Ishikawa (cell line): ENCODE measurements around the gene CASP2.

ENCODE experiments used
- FOXM1 ChIP-seq: IDR thresholded peaks from 2 replicates; pipeline ENCODE4 v1.6.1; 2012; ENCODE audit warnings: low read depth, borderline replicate concordance
- TAF1 ChIP-seq: IDR thresholded peaks from 2 replicates; pipeline ENCODE4 v1.6.1; 2012; ENCODE audit warnings: low read depth, mild to moderate bottlenecking
- TEAD4 ChIP-seq: IDR thresholded peaks from 2 replicates; pipeline ENCODE4 v1.6.1; 2012
- YY1 ChIP-seq: IDR thresholded peaks from 2 replicates; pipeline ENCODE4 v1.6.1; 2012; ENCODE audit warnings: low read depth
- ZBTB7A ChIP-seq: IDR thresholded peaks from 2 replicates; pipeline ENCODE4 v1.6.1; 2012; ENCODE audit warnings: low read depth
- TF ChIP-seq, protein P1 (sequence below): IDR thresholded peaks from 2 replicates; pipeline ENCODE4 v1.6.1; 2012; ENCODE audit warnings: low read depth, mild to moderate bottlenecking
- TF ChIP-seq, protein P2 (sequence below): IDR thresholded peaks from 2 replicates; pipeline ENCODE4 v1.6.1; 2012

DNA sequence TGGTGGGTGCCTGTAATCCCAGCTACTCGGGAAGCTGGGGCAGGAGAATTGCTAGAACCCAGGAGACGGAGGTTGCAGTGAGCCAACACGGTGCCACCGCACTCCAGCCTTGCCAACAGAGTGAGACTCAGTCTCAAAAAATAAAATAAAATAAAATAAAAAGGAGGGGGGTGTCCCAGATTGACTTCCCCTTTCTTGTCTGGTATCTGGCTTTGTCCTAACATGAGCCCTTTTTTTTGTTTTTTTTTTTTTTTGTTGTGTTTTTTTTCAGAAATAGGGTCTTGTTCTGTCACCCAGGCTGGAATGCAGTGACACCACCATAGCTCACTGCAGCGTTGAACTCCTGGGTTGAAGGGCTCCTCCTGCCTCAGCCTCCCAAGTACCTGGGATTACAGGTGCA lies 4.7 kb downstream of the CASP2 start:
- TF ChIP-seq TEAD4: no peak
- TF ChIP-seq, protein P1, sequence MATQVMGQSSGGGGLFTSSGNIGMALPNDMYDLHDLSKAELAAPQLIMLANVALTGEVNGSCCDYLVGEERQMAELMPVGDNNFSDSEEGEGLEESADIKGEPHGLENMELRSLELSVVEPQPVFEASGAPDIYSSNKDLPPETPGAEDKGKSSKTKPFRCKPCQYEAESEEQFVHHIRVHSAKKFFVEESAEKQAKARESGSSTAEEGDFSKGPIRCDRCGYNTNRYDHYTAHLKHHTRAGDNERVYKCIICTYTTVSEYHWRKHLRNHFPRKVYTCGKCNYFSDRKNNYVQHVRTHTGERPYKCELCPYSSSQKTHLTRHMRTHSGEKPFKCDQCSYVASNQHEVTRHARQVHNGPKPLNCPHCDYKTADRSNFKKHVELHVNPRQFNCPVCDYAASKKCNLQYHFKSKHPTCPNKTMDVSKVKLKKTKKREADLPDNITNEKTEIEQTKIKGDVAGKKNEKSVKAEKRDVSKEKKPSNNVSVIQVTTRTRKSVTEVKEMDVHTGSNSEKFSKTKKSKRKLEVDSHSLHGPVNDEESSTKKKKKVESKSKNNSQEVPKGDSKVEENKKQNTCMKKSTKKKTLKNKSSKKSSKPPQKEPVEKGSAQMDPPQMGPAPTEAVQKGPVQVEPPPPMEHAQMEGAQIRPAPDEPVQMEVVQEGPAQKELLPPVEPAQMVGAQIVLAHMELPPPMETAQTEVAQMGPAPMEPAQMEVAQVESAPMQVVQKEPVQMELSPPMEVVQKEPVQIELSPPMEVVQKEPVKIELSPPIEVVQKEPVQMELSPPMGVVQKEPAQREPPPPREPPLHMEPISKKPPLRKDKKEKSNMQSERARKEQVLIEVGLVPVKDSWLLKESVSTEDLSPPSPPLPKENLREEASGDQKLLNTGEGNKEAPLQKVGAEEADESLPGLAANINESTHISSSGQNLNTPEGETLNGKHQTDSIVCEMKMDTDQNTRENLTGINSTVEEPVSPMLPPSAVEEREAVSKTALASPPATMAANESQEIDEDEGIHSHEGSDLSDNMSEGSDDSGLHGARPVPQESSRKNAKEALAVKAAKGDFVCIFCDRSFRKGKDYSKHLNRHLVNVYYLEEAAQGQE: no peak
- no peak for TF ChIP-seq TAF1
- TF ChIP-seq, protein P2, sequence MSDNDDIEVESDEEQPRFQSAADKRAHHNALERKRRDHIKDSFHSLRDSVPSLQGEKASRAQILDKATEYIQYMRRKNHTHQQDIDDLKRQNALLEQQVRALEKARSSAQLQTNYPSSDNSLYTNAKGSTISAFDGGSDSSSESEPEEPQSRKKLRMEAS: no peak
- TF ChIP-seq FOXM1: no peak
- no peak for TF ChIP-seq YY1
- no peak for TF ChIP-seq ZBTB7A
